ENCODE results near the gene NAP1L4.

The NAP1L4 gene

GRCh38 chr11:2898366-2899079 lies 93.6 kb downstream of the NAP1L4 start:
- peak; percentile 56 for FAIRE-seq
- no peak for DNase-seq (ENCODE audit: extremely low spot score, insufficient read length, low read depth)

DNA sequence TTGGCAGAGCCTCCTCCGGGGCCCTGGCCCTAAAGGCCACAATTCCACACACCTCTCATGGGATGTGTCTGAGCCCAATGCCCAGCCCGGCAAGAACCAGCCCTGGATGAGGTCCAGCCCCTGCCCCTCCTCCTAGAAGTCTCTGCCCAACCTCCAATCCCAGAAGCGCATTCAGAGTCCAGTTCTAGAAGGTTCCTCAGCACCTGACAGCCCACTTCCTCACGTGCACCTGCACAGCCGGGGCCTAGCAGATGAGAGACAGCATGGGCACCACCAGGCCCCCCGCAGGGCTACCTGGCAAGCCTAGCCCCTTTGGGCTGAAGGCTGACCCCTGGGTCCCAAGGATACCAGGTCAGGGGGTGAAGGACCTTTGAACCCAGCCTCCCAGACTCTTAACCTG lies 95.1 kb downstream of the NAP1L4 start:
- FAIRE-seq = no peak
- DNase-seq (ENCODE audit: extremely low spot score, insufficient read length, low read depth) = no peak

GRCh38 chr11:2896047-2896446 lies 96.1 kb downstream of the NAP1L4 start:
- DNase-seq (ENCODE audit: extremely low spot score, insufficient read length, low read depth) = no peak
- FAIRE-seq = no peak

Data from GM18507 (cell line).